ENCODE data around the gene CENPO.

- TF ChIP-seq CTCF (IDR thresholded peaks at IDR 0.05; ENCODE audit: insufficient read depth, low read length) = no peak
- TF ChIP-seq, protein P1, sequence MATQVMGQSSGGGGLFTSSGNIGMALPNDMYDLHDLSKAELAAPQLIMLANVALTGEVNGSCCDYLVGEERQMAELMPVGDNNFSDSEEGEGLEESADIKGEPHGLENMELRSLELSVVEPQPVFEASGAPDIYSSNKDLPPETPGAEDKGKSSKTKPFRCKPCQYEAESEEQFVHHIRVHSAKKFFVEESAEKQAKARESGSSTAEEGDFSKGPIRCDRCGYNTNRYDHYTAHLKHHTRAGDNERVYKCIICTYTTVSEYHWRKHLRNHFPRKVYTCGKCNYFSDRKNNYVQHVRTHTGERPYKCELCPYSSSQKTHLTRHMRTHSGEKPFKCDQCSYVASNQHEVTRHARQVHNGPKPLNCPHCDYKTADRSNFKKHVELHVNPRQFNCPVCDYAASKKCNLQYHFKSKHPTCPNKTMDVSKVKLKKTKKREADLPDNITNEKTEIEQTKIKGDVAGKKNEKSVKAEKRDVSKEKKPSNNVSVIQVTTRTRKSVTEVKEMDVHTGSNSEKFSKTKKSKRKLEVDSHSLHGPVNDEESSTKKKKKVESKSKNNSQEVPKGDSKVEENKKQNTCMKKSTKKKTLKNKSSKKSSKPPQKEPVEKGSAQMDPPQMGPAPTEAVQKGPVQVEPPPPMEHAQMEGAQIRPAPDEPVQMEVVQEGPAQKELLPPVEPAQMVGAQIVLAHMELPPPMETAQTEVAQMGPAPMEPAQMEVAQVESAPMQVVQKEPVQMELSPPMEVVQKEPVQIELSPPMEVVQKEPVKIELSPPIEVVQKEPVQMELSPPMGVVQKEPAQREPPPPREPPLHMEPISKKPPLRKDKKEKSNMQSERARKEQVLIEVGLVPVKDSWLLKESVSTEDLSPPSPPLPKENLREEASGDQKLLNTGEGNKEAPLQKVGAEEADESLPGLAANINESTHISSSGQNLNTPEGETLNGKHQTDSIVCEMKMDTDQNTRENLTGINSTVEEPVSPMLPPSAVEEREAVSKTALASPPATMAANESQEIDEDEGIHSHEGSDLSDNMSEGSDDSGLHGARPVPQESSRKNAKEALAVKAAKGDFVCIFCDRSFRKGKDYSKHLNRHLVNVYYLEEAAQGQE (IDR thresholded peaks at IDR 0.05; ENCODE audit: insufficient replicate concordance, low read depth) = no peak
- TF ChIP-seq SPI1 (IDR thresholded peaks at IDR 0.05; ENCODE audit: borderline replicate concordance, low read depth) = no peak
- no peak for TF ChIP-seq POLR2AphosphoS5 (IDR thresholded peaks at IDR 0.05; ENCODE audit: low read depth)
Measured at GRCh38 chr2:24839729-24840128, 46.5 kb downstream of the CENPO start.
